Activated CD8-positive, alpha-beta T cell treated with anti-CD3 and anti-CD28 coated beads for 36 hours (primary cell): ENCODE data around the gene RHEX. TPM values are rescaled to one million over a fixed set of nuclear protein-coding genes. Genes with fewer than 3 reads are reported as not detected.

Experiments used
- ATAC-seq: fragments of 200-7000 bp; cut with Tn5 transposase; one replicate; pipeline ENCODE4 v1.10.0; 2021; ENCODE audit warnings: mild to moderate bottlenecking, moderate library complexity
- CTCF ChIA-PET: fragments of 350-600 bp; sonication (Branson Sonifier 250); formaldehyde crosslinking; loops from one replicate; lab custom pipeline; 2021; ENCODE audit warnings: antibody characterized with exemption; lab: Charles Lee
- POLR2A ChIA-PET: fragments of 350-600 bp; sonication (Branson Sonifier 250); formaldehyde crosslinking; loops from one replicate; lab custom pipeline; 2021; ENCODE audit warnings: antibody characterized with exemption; lab: Charles Lee
- DNase-seq: peaks from one replicate; pipeline ENCODE4 v3.0.0-alpha.2; 2020
- H3K27ac Mint-ChIP-seq: one replicate; pipeline ENCODE4 v1.8.0; 2021; ENCODE audit warnings: mild to moderate bottlenecking, mixed read lengths
- H3K27me3 Mint-ChIP-seq: one replicate; pipeline ENCODE4 v1.8.0; 2021; ENCODE audit warnings: mixed read lengths
- H3K36me3 Mint-ChIP-seq: one replicate; pipeline ENCODE4 v1.8.0; 2021; ENCODE audit warnings: low read depth, mixed read lengths
- H3K4me1 Mint-ChIP-seq: one replicate; pipeline ENCODE4 v1.8.0; 2021; ENCODE audit warnings: low read depth, mixed read lengths
- H3K4me3 Mint-ChIP-seq: one replicate; pipeline ENCODE4 v1.8.0; 2021; ENCODE audit warnings: mild to moderate bottlenecking, moderate library complexity, mixed read lengths
- H3K9me3 Mint-ChIP-seq: one replicate; pipeline ENCODE4 v1.8.0; 2021; ENCODE audit warnings: mixed read lengths
- CTCF ChIP-seq: fragments of 200-600 bp; IDR thresholded peaks from one replicate; pipeline ENCODE4 v1.8.0; 2022; ENCODE audit warnings: antibody characterized with exemption, mild to moderate bottlenecking
- intact Hi-C: fragments of 100-400 bp; cut with micrococcal nuclease; formaldehyde crosslinking; loops from one replicate; pipeline ENCODE4 v1.10.0; 2022
- total RNA-seq, 2 experiments: library from RNA; stranded (reverse); gene quantifications; one replicate each; pipeline ENCODE4 v1.2.3, GENCODE V29; 2021

RHEX gene
- total RNA-seq, 2 experiments from 2014 or later: not detected

- Mint-ChIP-seq H3K36me3 (no peaks in the 10 kb centered on the region), H3K4me1 (peaks cover 11% of the 10 kb centered on the region), H3K9me3 (peaks cover 7% of the 10 kb centered on the region), H3K27ac (no peak overlapping the region), H3K27me3 (peaks cover 44% of the 10 kb centered on the region), H3K4me3 (no peak overlapping the region)
- intact Hi-C loops: no loop called here
- POLR2A ChIA-PET: no interaction called here
- CTCF ChIA-PET: interaction anchor here (1.7 kb wide), 1 partner anchor 325 kb away, joined by 4 read pairs; no protein-coding TSS in a partner anchor
- DNase-seq (no peak), ATAC-seq (no peak)
- no peak for TF ChIP-seq CTCF
Observed at GRCh38 chr1:206116873-206117150, 63.8 kb downstream of the RHEX start.

- ATAC-seq (peak; percentile 87), DNase-seq (peak; percentile 61)
- CTCF ChIA-PET: interaction anchor here (1.7 kb wide), 1 partner anchor 325 kb away, joined by 4 read pairs; no protein-coding TSS in a partner anchor
- Mint-ChIP-seq H3K36me3 (no peaks in the 10 kb centered on the region), H3K27me3 (peaks cover 49% of the 10 kb centered on the region), H3K27ac (no peak within 1 kb of the TSS), H3K9me3 (peaks cover 11% of the 10 kb centered on the region), H3K4me3 (peak within 1 kb of the TSS; percentile 7), H3K4me1 (peaks cover 11% of the 10 kb centered on the region)
- no peak for TF ChIP-seq CTCF
- intact Hi-C loops: no loop called here
- POLR2A ChIA-PET: no interaction called here
Observed at GRCh38 chr1:206117151-206117948, 64.4 kb downstream of the RHEX start, which contains the start of gene AVPR1B. TSS of gene AVPR1B (minus strand) at chr1:206117388. CDS start at chr1:206116890, 498 bp downstream.

DNA sequence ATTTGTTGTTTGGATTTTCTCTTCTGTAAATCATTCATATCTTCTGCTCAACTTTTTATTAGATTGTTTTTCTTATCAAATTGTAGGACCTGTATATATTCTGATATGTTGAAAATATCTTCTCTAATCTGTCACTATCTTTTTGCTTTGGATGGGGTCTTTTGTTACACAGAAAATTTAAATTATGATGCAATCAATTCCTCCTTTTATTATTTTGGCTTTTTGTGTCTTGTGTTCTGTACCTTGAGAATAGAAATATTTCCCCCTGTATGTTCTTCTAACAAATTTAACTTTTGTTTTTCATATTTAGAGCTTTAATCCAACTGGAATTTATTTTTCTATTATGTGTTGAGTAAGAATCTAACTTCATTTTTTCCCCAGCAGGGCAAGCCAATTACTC lies 67.4 kb downstream of the RHEX start:
- POLR2A ChIA-PET: interaction anchor here (0.6 to 0.7 kb wide), 3 partner anchors 89 to 341 kb away, joined by 3 to 4 read pairs (median 3); no protein-coding TSS in a partner anchor
- intact Hi-C loops: no loop called here
- CTCF ChIA-PET: interaction anchor here (1.3 to 1.6 kb wide), 3 partner anchors 14 to 136 kb away, joined by 3 to 5 read pairs (median 3); no protein-coding TSS in a partner anchor
- ATAC-seq (no peak), DNase-seq (no peak)
- Mint-ChIP-seq H3K36me3 (peaks cover 2% of the 10 kb centered on the region), H3K9me3 (peaks cover 13% of the 10 kb centered on the region), H3K4me3 (no peak overlapping the region), H3K27ac (no peak overlapping the region), H3K4me1 (peaks cover 11% of the 10 kb centered on the region), H3K27me3 (peaks cover 61% of the 10 kb centered on the region)
- TF ChIP-seq CTCF: no peak

GRCh38 chr1:206121269-206121668 lies 68.3 kb downstream of the RHEX start:
- ChIA-PET POLR2A (no interaction called here), CTCF (interaction anchor here (1.5 kb wide), 1 partner anchor 13 kb away, joined by 3 read pairs; no protein-coding TSS in a partner anchor)
- Mint-ChIP-seq H3K4me1 (peaks cover 11% of the 10 kb centered on the region), H3K27me3 (peaks cover 57% of the 10 kb centered on the region), H3K36me3 (peaks cover 2% of the 10 kb centered on the region), H3K27ac (no peak overlapping the region), H3K9me3 (peaks cover 13% of the 10 kb centered on the region), H3K4me3 (no peak overlapping the region)
- DNase-seq (no peak), ATAC-seq (no peak)
- intact Hi-C loops: no loop called here
- no peak for TF ChIP-seq CTCF

DNA sequence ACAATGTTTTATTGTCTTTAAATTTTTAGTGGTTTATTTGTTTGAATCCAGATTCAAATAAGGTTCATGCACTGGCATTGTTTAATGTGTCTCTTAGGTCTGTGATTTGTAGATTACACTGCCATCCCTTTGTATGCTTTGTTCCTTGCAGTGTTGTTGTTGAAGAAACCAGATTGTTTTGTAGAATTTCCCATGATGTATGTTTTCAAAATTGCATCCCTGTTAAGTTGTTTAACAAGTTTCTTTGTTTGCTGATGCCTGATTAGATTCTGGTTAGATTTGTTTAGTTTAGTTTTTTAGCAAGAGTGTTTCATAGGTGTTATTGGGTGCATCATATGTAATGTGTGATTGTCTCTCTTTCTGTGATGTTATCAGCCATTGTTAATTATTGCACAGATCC lies 69.7 kb downstream of the RHEX start:
- DNase-seq (no peak), ATAC-seq (no peak)
- peaks cover 13% of the 10 kb centered on the region for H3K9me3 Mint-ChIP-seq
- ChIA-PET POLR2A (no interaction called here), CTCF (no interaction called here)
- H3K4me1 Mint-ChIP-seq: peaks cover 4% of the 10 kb centered on the region
- no peak for TF ChIP-seq CTCF
- no peak overlapping the region for H3K4me3 Mint-ChIP-seq
- intact Hi-C loops: no loop called here
- H3K27me3 Mint-ChIP-seq: peaks cover 50% of the 10 kb centered on the region
- peaks cover 2% of the 10 kb centered on the region for H3K36me3 Mint-ChIP-seq
- H3K27ac Mint-ChIP-seq: no peak overlapping the region
